SU-DHL-6 (cell line): ENCODE results near the gene STX16.

ENCODE experiments used
- H2AFZ ChIP-seq: fragments of 200-600 bp; sonication (generic); 2 replicates; pipeline ENCODE4 v1.6.1; 2014; ENCODE audit warnings: low read depth, mild to moderate bottlenecking, moderate library complexity, mixed read lengths, antibody characterized with exemption, low read length; ENCODE audit not compliant: severe bottlenecking
- H3F3A ChIP-seq: fragments of 200-600 bp; shearing (Covaris generic); 2 replicates; pipeline ENCODE4 v1.6.0; 2016; ENCODE audit warnings: antibody characterized with exemption, mild to moderate bottlenecking; ENCODE audit not compliant: insufficient read depth
- H3K27ac ChIP-seq: fragments of 200-600 bp; sonication (generic); 2 replicates; pipeline ENCODE4 v1.5.1; 2016; ENCODE audit warnings: low read depth, mild to moderate bottlenecking, low read length, moderate library complexity, mixed read lengths
- H3K27me3 ChIP-seq: fragments of 200-600 bp; sonication (generic), shearing (Covaris generic); 2 replicates; pipeline ENCODE4 v1.6.0; 2014; ENCODE audit warnings: mild to moderate bottlenecking, low read length
- H3K36me3 ChIP-seq: fragments of 200-600 bp; sonication (generic); 2 replicates; pipeline ENCODE4 v1.6.1; 2014; ENCODE audit warnings: mild to moderate bottlenecking, low read length, mixed read lengths
- H3K4me2 ChIP-seq: fragments of 300-600, 200-600 bp; shearing (Covaris generic), sonication (generic); 2 replicates; pipeline ENCODE4 v1.6.0; 2014; ENCODE audit warnings: low read length, low read depth, mild to moderate bottlenecking; ENCODE audit not compliant: poor library complexity, severe bottlenecking
- H3K4me3 ChIP-seq: fragments of 200-600 bp; sonication (generic); 2 replicates; pipeline ENCODE4 v1.5.1; 2014; ENCODE audit warnings: antibody characterized with exemption, low read length, mild to moderate bottlenecking, mixed read lengths; ENCODE audit not compliant: insufficient read depth, poor library complexity, severe bottlenecking
- H3K79me2 ChIP-seq: fragments of 200-600 bp; sonication (generic); 2 replicates; pipeline ENCODE4 v1.6.1; 2014; ENCODE audit warnings: mild to moderate bottlenecking, low read length, moderate library complexity; ENCODE audit not compliant: insufficient read depth
- H3K9ac ChIP-seq: fragments of 200-600 bp; sonication (generic); 2 replicates; pipeline ENCODE4 v1.7.0; 2014; ENCODE audit warnings: mild to moderate bottlenecking, low read length
- H3K9me2 ChIP-seq: fragments of 200-600 bp; sonication (generic); replicated peaks from 2 replicates; pipeline ENCODE4 v1.6.1; 2014; ENCODE audit warnings: low read length; ENCODE audit not compliant: insufficient read depth
- H3K9me3 ChIP-seq: fragments of 200-600 bp; sonication (generic); 2 replicates; pipeline ENCODE4 v1.6.1; 2014; ENCODE audit warnings: low read length, mixed read lengths; ENCODE audit not compliant: insufficient read depth
- H4K20me1 ChIP-seq: fragments of 200-600 bp; sonication (generic); 2 replicates; pipeline ENCODE4 v1.6.1; 2014; ENCODE audit warnings: low read depth, mild to moderate bottlenecking, antibody characterized with exemption, low read length, moderate library complexity, mixed read lengths
- CTCF ChIP-seq: fragments of 200-600 bp; sonication (generic); IDR thresholded peaks from one replicate; pipeline ENCODE4 v1.5.1; 2017; ENCODE audit warnings: antibody characterized with exemption, mild to moderate bottlenecking, low read length, moderate library complexity; ENCODE audit not compliant: insufficient read depth, poor library complexity, severe bottlenecking
- EZH2phosphoT487 ChIP-seq: fragments of 200-600 bp; sonication (generic), shearing (Covaris generic); conservative IDR thresholded peaks from 2 replicates; pipeline ENCODE4 v1.6.1; 2018; ENCODE audit warnings: mild to moderate bottlenecking, antibody characterized with exemption, low read length, moderate library complexity, mixed read lengths

STX16 gene

GRCh38 chr20:58608096-58608840 lies 42.8 kb upstream of the STX16 start:
- Histone ChIP-seq H3K27ac (no peak overlapping the region), H3K4me2 (no peak overlapping the region), H2AFZ (no peak overlapping the region), H3K9ac (no peak overlapping the region), H3K79me2 (no peaks in the 10 kb centered on the region), H3F3A (no peaks in the 10 kb centered on the region), H3K36me3 (no peaks in the 10 kb centered on the region), H3K4me3 (no peak overlapping the region), H4K20me1 (no peaks in the 10 kb centered on the region), H3K27me3 (no peaks in the 10 kb centered on the region), H3K9me2 (no peaks in the 10 kb centered on the region), H3K9me3 (no peaks in the 10 kb centered on the region)
- TF ChIP-seq CTCF (no peak), EZH2phosphoT487 (no peak)

- H3K79me2 ChIP-seq = no peaks in the 10 kb centered on the region
- H3F3A ChIP-seq = no peaks in the 10 kb centered on the region
- TF ChIP-seq CTCF (no peak), EZH2phosphoT487 (no peak)
- H3K9ac ChIP-seq = no peak overlapping the region
- H3K9me3 ChIP-seq = no peaks in the 10 kb centered on the region
- H3K36me3 ChIP-seq = no peaks in the 10 kb centered on the region
- H2AFZ ChIP-seq = no peak overlapping the region
- H4K20me1 ChIP-seq = no peaks in the 10 kb centered on the region
- H3K4me2 ChIP-seq = no peak overlapping the region
- no peak overlapping the region for H3K27ac ChIP-seq
- H3K9me2 ChIP-seq = no peaks in the 10 kb centered on the region
- no peak overlapping the region for H3K4me3 ChIP-seq
- H3K27me3 ChIP-seq = no peaks in the 10 kb centered on the region
Measured at GRCh38 chr20:58609026-58609425, 42.1 kb upstream of the STX16 start.

- Histone ChIP-seq H3K79me2 (no peaks in the 10 kb centered on the region), H3K36me3 (no peaks in the 10 kb centered on the region), H3F3A (no peaks in the 10 kb centered on the region), H3K27me3 (no peaks in the 10 kb centered on the region), H3K9me2 (no peaks in the 10 kb centered on the region), H4K20me1 (no peaks in the 10 kb centered on the region), H3K27ac (no peak overlapping the region), H2AFZ (no peak overlapping the region), H3K9me3 (no peaks in the 10 kb centered on the region), H3K9ac (no peak overlapping the region), H3K4me2 (no peak overlapping the region), H3K4me3 (no peak overlapping the region)
- TF ChIP-seq CTCF = no peak
- no peak for TF ChIP-seq EZH2phosphoT487
Measured at GRCh38 chr20:58610071-58610800, 40.8 kb upstream of the STX16 start.
